Eye (tissue), 1 donor: ENCODE data around the gene GABRR2.

Experiments used
- DNase-seq: peaks from one replicate; pipeline ENCODE4 v3.0.0-alpha.2; 2015

Gene GABRR2

GRCh38 chr6:89315249-89315885 is at the start of gene GABRR2:
GABRR2 (minus strand) TSS chr6:89315299; CDS start chr6:89315165, 134 bp downstream.
- no peak for DNase-seq

- no peak for DNase-seq
These were observed 49.5 kb upstream of the GABRR2 start for GRCh38 chr6:89364586-89364985.

- DNase-seq, result no peak
These were observed 46.1 kb upstream of the GABRR2 start for GRCh38 chr6:89361171-89361570.

- no peak for DNase-seq
These were observed 45.4 kb upstream of the GABRR2 start for GRCh38 chr6:89360415-89360999.

GRCh38 chr6:89359561-89359960 is 44.5 kb upstream of the GABRR2 start:
- no peak for DNase-seq

- DNase-seq, result no peak
These were observed 42.3 kb upstream of the GABRR2 start for GRCh38 chr6:89357390-89357789.

GRCh38 chr6:89356642-89357170 is 41.6 kb upstream of the GABRR2 start:
- DNase-seq, result no peak

- no peak for DNase-seq
These were observed 40.6 kb upstream of the GABRR2 start for GRCh38 chr6:89355511-89356194.

GRCh38 chr6:89353702-89354392 is 38.7 kb upstream of the GABRR2 start:
- DNase-seq, result no peak

- no peak for DNase-seq
These were observed 38.0 kb upstream of the GABRR2 start for GRCh38 chr6:89353118-89353556.

GRCh38 chr6:89352278-89353117 is 37.4 kb upstream of the GABRR2 start, which contains the start of gene UBE2J1:
UBE2J1 (minus strand) TSS chr6:89352722; CDS start chr6:89352569, 153 bp downstream.
- peak; percentile 94 for DNase-seq

GRCh38 chr6:89351671-89352277 is 36.7 kb upstream of the GABRR2 start:
- DNase-seq, result no peak

- no peak for DNase-seq
These were observed 35.3 kb upstream of the GABRR2 start for GRCh38 chr6:89350281-89350966.

- no peak for DNase-seq
These were observed 33.3 kb upstream of the GABRR2 start for GRCh38 chr6:89348372-89348771.

- DNase-seq, result peak; percentile 21
These were observed 32.7 kb upstream of the GABRR2 start for GRCh38 chr6:89347825-89348224.

GRCh38 chr6:89346433-89346832 is 31.3 kb upstream of the GABRR2 start:
- DNase-seq, result no peak

- no peak for DNase-seq
These were observed 24.5 kb upstream of the GABRR2 start for GRCh38 chr6:89339565-89339964.

- DNase-seq, result no peak
These were observed 20.1 kb upstream of the GABRR2 start for GRCh38 chr6:89335164-89335563.

- no peak for DNase-seq
These were observed 15.8 kb upstream of the GABRR2 start for GRCh38 chr6:89330910-89331309.

GRCh38 chr6:89328976-89329375 is 13.9 kb upstream of the GABRR2 start:
- DNase-seq, result no peak

- no peak for DNase-seq
These were observed 9.2 kb upstream of the GABRR2 start for GRCh38 chr6:89324304-89324703.
